Smooth muscle cell (in vitro differentiated cells): ENCODE data around the gene ITPK1. TPM values are rescaled to one million over a fixed set of nuclear protein-coding genes. Genes with fewer than 3 reads are reported as not detected.

Experiments
- DNase-seq: peaks from one replicate; lab custom pipeline; 2025; ENCODE audit not compliant: unreplicated experiment; lab: John Stamatoyannopoulos, UW
- H2AFZ ChIP-seq: fragments of 200-600 bp; sonication (generic); 2 replicates; pipeline ENCODE4 v1.6.0; 2016; ENCODE audit warnings: antibody characterized with exemption, low read depth, mild to moderate bottlenecking
- H3F3A ChIP-seq: fragments of 200-600 bp; sonication (generic); 2 replicates; pipeline ENCODE4 v1.6.0; 2017; ENCODE audit warnings: antibody characterized with exemption, low read depth
- H3K27ac ChIP-seq: fragments of 200-600 bp; sonication (generic); 2 replicates; pipeline ENCODE4 v1.5.1; 2016; ENCODE audit warnings: low read depth, mild to moderate bottlenecking
- H3K27me3 ChIP-seq: fragments of 200-600 bp; sonication (generic); 2 replicates; pipeline ENCODE4 v1.6.1; 2016; ENCODE audit warnings: low read depth, mild to moderate bottlenecking
- H3K36me3 ChIP-seq: fragments of 200-600 bp; sonication (generic); 2 replicates; pipeline ENCODE4 v1.5.1; 2016; ENCODE audit warnings: low read depth
- H3K4me1 ChIP-seq: fragments of 200-600 bp; sonication (generic); 2 replicates; pipeline ENCODE4 v1.5.1; 2016; ENCODE audit warnings: low read depth
- H3K4me2 ChIP-seq: fragments of 200-600 bp; sonication (generic); 2 replicates; pipeline ENCODE4 v1.6.0; 2016; ENCODE audit warnings: mild to moderate bottlenecking
- H3K4me3 ChIP-seq: fragments of 200-600 bp; sonication (generic); 2 replicates; pipeline ENCODE4 v1.5.1; 2016; ENCODE audit warnings: mild to moderate bottlenecking
- H3K79me2 ChIP-seq: fragments of 200-600 bp; sonication (generic); 2 replicates; pipeline ENCODE4 v1.6.0; 2016; ENCODE audit warnings: low read depth, mild to moderate bottlenecking
- H3K9ac ChIP-seq: fragments of 200-600 bp; sonication (generic); 2 replicates; pipeline ENCODE4 v1.6.0; 2016; ENCODE audit warnings: low read depth
- H3K9me3 ChIP-seq: fragments of 200-600 bp; sonication (generic); replicated peaks from 2 replicates; pipeline ENCODE4 v1.5.1; 2016; ENCODE audit warnings: low read depth
- H4K20me1 ChIP-seq: fragments of 200-600 bp; sonication (generic); 2 replicates; pipeline ENCODE4 v1.6.0; 2016; ENCODE audit warnings: low read depth
- CTCF ChIP-seq: fragments of 200-600 bp; sonication (generic); IDR thresholded peaks from 2 replicates; pipeline ENCODE4 v1.5.1; 2017; ENCODE audit warnings: borderline replicate concordance, mild to moderate bottlenecking, antibody characterized with exemption; ENCODE audit not compliant: insufficient read depth, poor library complexity, severe bottlenecking
- WGBS: methylation state at CpG from one replicate; pipeline ENCODE4 v1.1.7; 2016; ENCODE audit warnings: low lambda C conversion rate; 5-methylcytosine and 5-hydroxymethylcytosine counted together
- polyA plus RNA-seq: library from polyadenylated mRNA; unstranded; fragments of >200 nt; fragmentation: Nextera tagmentation; extraction: Ambion mirVana; gene quantifications from 2 replicates; pipeline ENCODE4 v1.2.1, GENCODE V29; 2016
- total RNA-seq: library from RNA; depleted of rRNA; stranded (reverse); fragments of >200 nt; gene quantifications from 2 replicates; pipeline ENCODE4 v1.2.3, GENCODE V29; 2014

ITPK1 gene
- total and polyA plus RNA-seq, 2 experiments from 2014 or later = 9.2 to 14.2 TPM

DNA sequence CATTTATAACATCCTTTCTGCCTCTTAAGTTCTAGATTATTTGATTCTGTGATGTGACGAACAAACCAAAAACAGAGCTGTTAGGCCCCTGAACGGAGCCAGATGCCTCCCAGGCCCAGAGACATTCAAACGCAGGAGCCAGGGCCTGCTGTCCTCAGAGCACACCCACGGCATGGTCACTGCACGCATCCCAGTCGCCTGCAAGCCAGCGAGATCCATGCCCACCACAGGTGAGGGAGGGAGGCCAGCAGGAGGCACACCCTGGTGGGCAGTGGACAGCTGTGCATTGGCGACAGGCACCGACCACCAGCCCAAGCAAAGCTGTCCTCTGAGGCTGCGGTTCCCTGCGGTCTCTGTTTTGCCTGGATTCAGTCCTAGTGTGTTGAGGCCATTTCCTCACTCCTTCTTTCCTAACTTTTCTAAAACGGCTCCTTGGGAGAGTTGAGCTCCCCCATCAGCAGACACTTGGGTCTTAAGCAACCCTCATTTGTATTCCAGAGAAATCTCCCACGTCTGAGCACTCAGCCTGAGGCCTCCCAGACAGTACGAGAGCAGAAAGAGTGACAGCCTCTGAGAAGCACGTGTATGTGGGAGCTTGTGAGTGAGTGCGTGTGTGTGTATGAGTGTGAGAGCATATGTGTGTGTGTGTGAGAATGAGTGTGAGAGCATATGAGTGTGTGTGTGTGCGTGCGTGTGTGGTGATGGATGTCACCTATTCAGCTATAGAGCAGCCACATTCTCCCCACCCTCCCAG lies 111.6 kb downstream of the ITPK1 start:
- H3K4me2 ChIP-seq = no peak overlapping the region
- H3K27ac ChIP-seq = no peak overlapping the region
- H2AFZ ChIP-seq = no peak overlapping the region
- TF ChIP-seq CTCF = no peak
- no peak overlapping the region for H3K9ac ChIP-seq
- no peaks in the 10 kb centered on the region for H3K36me3 ChIP-seq
- no peaks in the 10 kb centered on the region for H3K27me3 ChIP-seq
- 79% methylated on average over 18 of the region's 18 CpGs for WGBS
- H3K79me2 ChIP-seq = no peaks in the 10 kb centered on the region
- H4K20me1 ChIP-seq = peaks cover 20% of the 10 kb centered on the region
- H3F3A ChIP-seq = no peaks in the 10 kb centered on the region
- no peaks in the 10 kb centered on the region for H3K9me3 ChIP-seq
- H3K4me3 ChIP-seq = no peak overlapping the region
- peaks cover 5% of the 10 kb centered on the region for H3K4me1 ChIP-seq
- DNase-seq = no peak

- H3K27me3 ChIP-seq = no peaks in the 10 kb centered on the region
- no peaks in the 10 kb centered on the region for H3K4me1 ChIP-seq
- no peaks in the 10 kb centered on the region for H3K36me3 ChIP-seq
- H3F3A ChIP-seq = no peaks in the 10 kb centered on the region
- DNase-seq = no peak
- no peak overlapping the region for H3K4me2 ChIP-seq
- H4K20me1 ChIP-seq = peaks cover 16% of the 10 kb centered on the region
- WGBS = 91% methylated on average over 5 of the region's 5 CpGs
- no peak overlapping the region for H2AFZ ChIP-seq
- no peak overlapping the region for H3K9ac ChIP-seq
- H3K79me2 ChIP-seq = no peaks in the 10 kb centered on the region
- no peak for TF ChIP-seq CTCF
- no peaks in the 10 kb centered on the region for H3K9me3 ChIP-seq
- no peak overlapping the region for H3K4me3 ChIP-seq
- no peak overlapping the region for H3K27ac ChIP-seq
Measured at GRCh38 chr14:93002851-93003298, 112.8 kb downstream of the ITPK1 start.

- no peak for DNase-seq
- Histone ChIP-seq H3K27me3 (no peaks in the 10 kb centered on the region), H4K20me1 (peaks cover 11% of the 10 kb centered on the region), H3K36me3 (no peaks in the 10 kb centered on the region), H3K4me3 (no peak overlapping the region), H3K4me2 (no peak overlapping the region), H3K79me2 (no peaks in the 10 kb centered on the region), H2AFZ (no peak overlapping the region), H3K27ac (no peak overlapping the region), H3K9ac (no peak overlapping the region), H3F3A (no peaks in the 10 kb centered on the region), H3K4me1 (no peaks in the 10 kb centered on the region), H3K9me3 (no peaks in the 10 kb centered on the region)
- no peak for TF ChIP-seq CTCF
- WGBS = 98% methylated on average over 6 of the region's 6 CpGs
Measured at GRCh38 chr14:93002049-93002448, 113.7 kb downstream of the ITPK1 start.

- H3K79me2 ChIP-seq = no peaks in the 10 kb centered on the region
- H2AFZ ChIP-seq = no peak overlapping the region
- no peaks in the 10 kb centered on the region for H4K20me1 ChIP-seq
- no peaks in the 10 kb centered on the region for H3K4me1 ChIP-seq
- no peak overlapping the region for H3K4me2 ChIP-seq
- no peaks in the 10 kb centered on the region for H3K27me3 ChIP-seq
- H3K27ac ChIP-seq = no peak overlapping the region
- WGBS = 98% methylated on average over 10 of the region's 10 CpGs
- no peaks in the 10 kb centered on the region for H3F3A ChIP-seq
- H3K9me3 ChIP-seq = no peaks in the 10 kb centered on the region
- no peak for DNase-seq
- TF ChIP-seq CTCF = no peak
- no peak overlapping the region for H3K9ac ChIP-seq
- H3K4me3 ChIP-seq = no peak overlapping the region
- H3K36me3 ChIP-seq = no peaks in the 10 kb centered on the region
Measured at GRCh38 chr14:92998946-92999345, 116.8 kb downstream of the ITPK1 start.
